Hindlimb muscle (tissue), 1 donor: ENCODE data around the gene SH3TC1. TPM values are rescaled to one million over a fixed set of nuclear protein-coding genes. Genes with fewer than 3 reads are reported as not detected.

Experiments used
- DNase-seq: peaks from one replicate; pipeline ENCODE4 v3.0.0-alpha.2; 2013
- polyA plus RNA-seq: library from polyadenylated mRNA; unstranded; fragments of 120-200 nt; gene quantifications from one replicate; pipeline ENCODE4 v1.2.1, GENCODE V29; 2013; ENCODE audit not compliant: insufficient read length

The SH3TC1 gene
- polyA plus RNA-seq, 1 donor = 12.1 TPM

GRCh38 chr4:8266088-8266487 is 67.0 kb downstream of the SH3TC1 start:
- DNase-seq = no peak

DNA sequence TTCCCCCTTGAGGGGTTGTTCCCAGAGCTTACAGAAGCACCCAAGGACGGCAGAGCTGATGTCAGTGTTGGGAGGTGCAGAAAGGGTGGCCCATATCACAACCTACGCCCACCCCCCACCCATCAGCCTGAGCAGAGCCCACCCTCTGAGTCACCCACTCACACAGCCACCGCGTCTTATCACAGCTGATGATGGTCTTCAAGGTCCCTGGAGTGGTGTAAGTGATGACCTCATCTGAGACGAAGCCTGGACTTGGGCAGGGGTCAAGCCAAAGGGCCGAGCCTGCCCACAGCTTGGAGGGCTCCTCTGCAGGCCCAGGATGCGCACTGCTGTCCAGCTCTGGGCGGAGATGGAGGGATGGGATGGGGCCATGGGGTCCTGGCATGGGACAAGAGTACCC is 67.4 kb downstream of the SH3TC1 start:
- no peak for DNase-seq

DNA sequence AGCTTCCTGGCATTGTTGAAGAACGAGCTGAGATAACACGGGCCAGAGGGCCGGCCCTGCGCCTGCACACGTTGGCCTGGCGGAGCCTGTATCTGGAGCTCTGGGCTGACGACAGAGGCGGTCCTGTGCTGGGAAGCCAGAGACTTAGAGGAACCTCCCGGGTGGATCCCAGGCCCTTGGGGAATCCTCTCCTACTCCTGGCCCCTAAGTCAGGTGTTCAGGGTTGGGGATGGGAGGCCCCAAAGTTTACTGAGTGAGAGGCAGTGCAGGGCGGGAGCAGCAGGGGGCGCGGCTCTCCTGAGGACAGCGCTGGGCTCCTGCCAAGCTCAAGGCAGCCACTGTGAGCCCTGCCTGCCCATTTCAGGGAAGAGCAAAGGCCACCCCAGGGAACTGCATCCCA is 68.0 kb downstream of the SH3TC1 start:
- no peak for DNase-seq

- no peak for DNase-seq
Measured at GRCh38 chr4:8268211-8268610, 69.1 kb downstream of the SH3TC1 start.

DNA sequence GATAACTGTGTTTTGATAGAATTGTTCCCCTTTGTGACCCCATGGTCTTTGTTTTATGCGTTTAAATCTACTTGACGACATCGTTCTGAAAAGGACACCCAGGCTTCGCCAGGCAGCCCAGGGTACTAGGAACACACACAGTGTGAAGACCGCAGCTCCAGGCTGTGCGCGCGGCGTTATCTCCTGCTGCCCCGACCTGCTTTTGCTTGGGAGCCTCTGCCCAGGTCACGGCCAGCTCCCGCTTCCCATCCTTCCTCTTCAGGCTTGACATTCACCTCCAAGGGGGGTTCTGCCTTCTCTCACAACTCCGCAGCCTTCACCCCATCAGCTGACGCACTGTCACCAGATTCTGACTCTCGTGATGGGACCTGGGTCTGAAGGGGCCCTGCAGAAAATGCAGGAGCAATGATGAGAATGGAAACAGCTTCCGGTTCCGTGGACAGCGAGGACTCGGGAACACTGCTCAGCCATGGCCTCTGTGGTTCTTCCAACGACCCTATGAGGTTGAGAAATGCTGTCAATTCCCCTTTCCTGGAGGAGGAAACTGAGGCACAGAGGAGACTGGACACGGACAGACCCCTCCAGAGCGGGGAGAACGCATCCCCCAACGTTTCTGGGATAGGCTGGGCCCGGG is 69.9 kb downstream of the SH3TC1 start:
- DNase-seq = no peak

DNA sequence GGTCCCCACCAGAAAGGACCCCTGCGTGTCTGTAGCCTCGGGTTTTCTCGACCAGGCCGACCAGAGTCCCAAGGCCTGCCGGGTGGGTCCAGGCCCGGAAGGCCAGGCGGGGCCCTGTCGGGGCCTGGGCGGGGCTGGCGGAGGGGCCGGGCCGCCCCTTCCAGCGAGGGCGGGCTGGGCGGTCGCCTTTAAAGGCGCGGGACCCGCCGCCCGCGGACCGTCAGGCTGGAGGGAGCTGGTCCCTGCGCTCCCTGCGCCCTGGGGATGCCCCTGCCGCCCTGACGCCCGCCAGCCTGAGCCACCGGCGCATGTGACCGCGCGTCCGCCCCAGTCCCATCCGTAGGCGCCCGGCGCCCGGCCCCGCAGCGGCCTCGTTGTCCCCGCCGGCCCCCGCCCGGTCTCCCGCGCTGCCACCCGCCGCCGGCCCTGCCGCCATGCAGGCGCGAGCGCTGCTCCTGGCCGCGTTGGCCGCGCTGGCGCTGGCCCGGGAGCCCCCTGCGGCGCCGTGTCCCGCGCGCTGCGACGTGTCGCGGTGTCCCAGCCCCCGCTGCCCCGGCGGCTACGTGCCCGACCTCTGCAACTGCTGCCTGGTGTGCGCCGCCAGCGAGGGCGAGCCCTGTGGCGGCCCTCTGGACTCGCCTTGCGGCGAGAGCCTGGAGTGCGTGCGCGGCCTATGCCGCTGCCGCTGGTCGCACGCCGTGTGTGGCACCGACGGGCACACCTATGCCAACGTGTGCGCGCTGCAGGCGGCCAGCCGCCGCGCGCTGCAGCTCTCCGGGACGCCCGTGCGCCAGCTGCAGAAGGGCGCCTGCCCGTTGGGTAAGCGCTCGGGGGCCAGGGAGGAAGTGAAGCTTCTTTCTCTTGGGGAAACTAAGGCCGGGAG is 70.7 kb downstream of the SH3TC1 start, which contains the start of gene HTRA3:
TSS of gene HTRA3 (plus strand) at position 220 of the 883 bp plus-strand sequence. CDS start at position 435, 215 bp downstream.
- peak; percentile 76 for DNase-seq

- DNase-seq = no peak
Measured at GRCh38 chr4:8270418-8270771, 71.3 kb downstream of the SH3TC1 start.

DNA sequence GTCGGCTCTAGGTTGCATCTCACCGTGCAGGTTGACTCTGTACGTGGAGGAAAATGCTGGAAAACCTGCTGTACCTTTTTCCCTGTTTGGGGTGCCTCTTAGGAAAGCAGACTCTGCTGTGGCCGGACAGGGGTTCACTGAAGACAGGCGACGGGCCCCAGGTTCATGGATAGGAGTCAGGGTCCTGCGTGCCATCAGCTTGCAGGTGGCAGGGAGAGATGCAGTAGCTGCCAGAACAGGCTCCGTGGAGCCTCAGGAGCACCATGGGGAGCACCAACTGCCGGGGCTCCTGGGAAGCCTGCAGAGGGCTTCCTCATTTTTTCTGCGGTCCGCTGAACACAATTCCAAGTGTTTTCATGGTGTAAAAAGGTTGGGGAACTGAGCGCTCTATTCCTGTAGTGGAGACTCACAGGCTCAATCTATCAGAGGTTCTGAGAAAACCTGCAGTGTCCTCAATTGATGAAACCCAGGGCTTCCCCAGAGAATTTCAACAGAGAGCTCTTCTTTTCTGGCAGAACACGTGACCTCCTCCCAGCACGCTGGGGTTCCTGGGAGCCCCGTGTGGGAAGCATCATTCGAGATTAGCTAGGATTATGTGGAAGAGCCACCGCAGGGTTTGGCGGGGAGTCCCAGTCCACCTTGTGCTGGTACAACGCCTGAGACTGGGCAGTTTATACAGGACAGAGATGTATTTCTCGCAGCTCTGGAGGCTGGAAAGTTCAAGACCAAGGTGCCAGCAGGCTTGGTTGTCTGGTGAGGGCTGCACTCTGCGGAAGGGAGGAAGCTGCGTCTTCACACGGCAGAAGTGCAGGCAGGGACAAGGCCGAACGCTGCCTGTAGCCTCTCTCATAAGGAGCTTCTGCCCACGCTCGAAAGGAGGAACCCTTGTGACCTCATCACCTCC is 72.1 kb downstream of the SH3TC1 start:
- DNase-seq = no peak

DNA sequence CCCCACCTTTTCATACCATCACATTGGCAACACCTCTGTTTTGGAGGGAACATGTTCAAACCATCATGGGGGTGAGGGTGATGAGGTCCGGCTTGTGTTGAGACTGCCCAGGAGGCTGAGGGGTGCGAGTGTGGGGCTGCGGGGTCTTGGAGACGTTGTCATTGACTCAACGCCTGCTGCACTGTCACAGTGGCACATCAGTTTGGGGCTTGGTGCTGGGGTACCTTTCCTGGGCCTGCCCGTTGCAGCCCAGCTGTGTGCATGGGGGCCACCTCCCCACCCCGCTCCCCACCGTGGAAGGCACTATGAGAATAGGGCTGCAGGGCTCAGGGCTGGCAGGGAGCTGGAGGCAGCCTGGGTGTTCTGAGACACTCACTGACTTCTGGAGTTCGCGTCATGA is 72.7 kb downstream of the SH3TC1 start:
- no peak for DNase-seq

GRCh38 chr4:8272472-8273428 is 73.7 kb downstream of the SH3TC1 start:
- no peak for DNase-seq

DNA sequence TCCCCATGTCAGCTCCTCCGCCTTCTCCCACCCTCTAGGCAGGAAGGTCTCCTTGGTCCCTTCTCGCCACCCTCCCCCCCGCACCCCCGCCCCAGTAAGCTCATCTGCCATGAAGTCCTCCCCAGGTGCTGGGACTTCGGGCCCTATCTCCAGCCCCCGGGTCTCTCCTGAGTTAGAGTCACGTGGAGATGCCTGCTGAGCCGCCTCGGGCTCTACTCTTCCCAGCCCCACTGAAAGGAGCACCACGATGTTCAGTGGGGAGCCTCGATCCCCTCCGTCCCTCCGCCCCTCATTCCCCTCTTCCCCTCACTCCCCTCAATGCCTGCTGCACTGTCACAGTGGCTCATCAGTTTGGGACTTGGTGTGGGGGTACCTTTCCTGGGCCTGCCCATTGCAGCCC is 74.4 kb downstream of the SH3TC1 start:
- DNase-seq = no peak

DNA sequence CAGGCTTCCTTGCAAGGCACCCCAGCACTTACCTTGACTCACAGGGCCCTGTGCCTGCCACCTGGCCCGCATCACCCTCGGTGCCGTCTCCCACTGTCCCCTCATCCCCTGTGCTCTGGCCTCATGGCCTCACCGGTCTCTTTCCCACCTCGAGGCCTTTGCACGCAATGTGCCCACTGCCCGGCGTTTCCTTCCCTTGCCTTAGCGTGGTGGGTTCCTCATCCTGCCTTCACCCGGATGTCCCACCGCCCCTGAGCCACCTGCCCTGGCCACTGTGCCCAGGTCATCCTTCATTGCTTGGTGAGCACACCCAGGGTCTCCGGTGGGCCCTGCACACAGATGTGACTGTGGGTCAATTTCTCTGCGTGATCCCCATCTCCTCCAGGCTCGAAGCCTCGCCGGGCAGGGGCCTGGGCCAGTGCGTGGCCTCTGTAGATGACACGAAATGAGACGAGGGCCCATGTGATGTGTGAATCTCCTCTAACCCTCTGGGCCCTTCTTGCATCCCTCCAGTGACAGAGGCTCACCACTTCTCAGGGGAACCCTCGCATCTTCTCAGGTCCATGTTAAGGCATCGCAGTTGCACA is 75.1 kb downstream of the SH3TC1 start:
- no peak for DNase-seq

DNA sequence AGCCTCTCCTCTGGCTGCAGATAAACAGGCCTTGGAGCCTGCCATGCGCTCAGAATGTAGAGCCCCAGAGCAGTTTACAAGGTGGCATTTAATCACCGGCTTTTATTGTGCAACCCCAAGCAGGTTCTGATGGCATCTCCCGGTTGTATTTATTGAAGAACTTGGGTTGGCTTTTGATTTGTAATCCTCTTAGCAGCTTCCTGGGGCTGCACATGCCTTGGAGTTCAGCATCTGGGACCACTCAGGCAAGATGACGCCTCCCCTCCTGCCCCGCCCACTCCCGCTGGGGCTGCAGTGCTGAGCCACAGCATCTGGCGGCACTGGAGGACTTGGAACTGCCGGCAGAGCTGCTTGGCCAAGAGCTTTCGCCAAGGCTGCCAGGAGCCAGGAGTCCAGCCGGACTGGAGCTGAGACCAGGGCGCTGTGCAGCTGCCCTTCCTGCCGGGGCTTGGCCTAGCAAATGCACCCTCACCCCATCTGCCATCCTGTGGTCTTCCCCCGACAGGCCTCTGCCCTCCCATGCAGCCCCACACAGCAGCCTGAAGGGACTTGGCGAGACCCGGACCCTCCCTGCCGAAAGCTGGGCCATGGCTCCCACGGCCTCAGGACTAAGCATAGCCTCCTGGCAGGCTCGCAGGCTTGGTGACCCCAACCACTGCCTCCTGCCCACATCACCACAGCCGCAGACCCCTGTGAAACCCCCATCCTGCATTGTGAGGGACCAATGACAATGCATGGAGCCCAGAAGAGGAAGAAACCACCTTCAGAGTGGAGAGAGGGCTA is 75.9 kb downstream of the SH3TC1 start:
- DNase-seq = peak; percentile 91

- no peak for DNase-seq
Measured at GRCh38 chr4:8275548-8275910, 76.4 kb downstream of the SH3TC1 start.

DNA sequence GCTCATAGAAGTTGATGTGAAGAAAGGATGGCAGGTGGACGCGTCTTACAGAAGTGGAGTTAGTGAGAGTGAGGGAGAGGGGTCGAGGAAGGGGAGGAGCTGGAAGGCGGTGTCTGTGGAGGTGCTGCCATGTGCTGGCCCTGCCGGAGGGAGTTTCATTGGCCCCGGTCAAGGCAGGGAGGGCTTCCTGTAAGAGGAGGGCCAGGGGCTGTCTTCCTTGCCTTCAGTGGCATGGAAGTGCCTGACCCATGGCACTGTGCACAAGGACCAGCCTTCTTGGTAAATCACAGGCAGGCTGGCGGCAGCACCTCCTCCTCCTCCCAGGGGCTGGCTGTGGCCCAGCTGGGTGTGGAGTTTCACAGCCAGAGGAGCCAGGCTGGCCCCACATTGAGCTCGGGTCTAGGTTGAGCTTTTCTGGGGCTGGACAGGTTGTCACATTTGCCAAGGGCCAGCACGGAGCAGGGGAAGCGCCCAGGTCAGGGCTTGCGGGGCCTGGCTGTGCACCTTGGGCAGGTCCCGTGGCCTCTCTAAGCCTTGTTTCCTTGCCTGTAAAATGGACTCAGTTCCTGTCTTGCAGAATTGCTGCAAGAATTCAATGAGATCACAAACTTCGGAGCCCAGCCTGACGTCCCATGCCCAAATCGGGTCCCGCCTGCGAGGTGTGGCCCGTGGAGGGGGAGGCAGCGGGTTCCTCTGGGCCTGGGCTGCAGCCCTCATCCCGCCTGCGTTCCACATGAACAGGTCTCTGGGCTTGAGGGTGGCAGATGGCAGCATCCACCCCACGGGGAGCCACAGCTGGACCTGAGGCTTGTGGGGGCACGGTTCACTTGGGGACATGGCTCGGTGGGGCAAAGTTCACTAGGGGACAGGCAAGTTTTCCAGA is 77.5 kb downstream of the SH3TC1 start:
- no peak for DNase-seq

DNA sequence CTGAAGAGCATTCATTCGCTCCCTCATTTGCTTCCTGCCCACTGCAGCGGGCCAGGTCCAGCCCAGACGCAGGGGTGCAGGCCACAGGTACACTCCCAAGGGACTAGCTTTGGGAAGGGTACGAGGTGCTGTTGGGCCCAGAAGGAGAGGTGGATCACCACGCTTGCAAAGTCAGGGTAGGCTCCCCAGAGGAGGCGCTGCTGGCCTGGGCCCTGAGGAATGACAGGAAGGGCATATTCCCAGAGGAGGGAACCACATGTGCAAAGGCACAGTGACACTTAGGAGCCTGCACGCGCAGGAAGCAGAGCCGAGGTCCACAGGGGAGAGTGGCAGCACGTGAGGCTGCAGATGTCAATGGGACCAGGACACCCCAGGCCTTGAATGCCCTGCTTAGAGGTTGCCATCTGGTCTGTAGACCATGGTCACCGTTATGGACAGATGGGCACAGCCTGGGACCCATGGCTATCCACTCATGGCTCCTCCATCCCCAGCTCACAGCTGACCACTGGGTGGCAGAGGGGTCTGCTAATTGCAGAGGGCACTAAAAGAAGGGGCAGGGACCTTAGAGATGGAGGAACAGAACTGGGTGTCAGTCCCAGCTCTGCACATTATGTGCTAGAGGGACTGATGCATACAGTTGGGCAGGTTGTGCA is 78.4 kb downstream of the SH3TC1 start:
- DNase-seq = no peak

GRCh38 chr4:8278009-8278395 is 78.9 kb downstream of the SH3TC1 start:
- DNase-seq = no peak

DNA sequence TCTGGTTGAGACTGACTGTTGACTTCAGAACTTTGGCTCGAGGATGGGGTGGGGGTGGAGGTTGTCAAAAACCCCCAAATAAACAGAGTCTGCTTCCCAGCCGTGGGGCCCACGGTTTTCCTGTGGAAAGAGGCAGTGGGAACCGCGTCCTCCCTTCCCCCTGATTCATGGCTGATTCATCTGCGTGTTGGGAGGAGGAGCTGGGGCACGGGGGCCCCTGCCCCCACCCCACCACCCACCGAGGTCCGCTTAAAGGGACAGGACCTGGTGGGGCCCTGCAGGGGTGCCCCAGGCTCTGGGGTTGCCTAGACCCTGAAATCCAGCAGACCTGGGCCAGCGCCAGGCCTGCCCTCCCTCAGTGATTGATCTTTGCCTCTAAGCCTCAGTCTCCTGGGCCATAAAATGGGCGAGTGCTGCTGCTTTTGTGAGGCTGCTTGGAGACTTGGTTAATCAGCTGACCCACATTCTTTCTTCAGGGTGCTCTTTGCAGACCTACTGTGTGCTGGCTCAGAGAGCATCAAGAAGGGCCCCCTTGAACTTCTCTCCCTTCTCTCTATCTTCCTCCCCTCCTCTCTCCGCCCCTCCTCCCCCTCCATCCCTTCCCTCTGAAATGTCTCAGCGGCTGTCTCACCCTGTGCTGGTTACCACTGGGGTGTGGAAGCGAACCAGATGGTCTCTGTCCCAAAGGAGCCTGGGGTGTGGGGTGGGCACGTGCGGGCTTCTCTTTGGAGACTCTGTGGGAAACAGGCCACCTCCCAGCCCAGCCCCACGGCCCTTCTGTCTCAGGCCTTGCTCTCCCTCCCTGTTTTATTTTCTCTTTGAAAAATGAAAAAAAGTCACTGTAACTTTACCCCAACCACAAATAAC is 79.6 kb downstream of the SH3TC1 start:
- peak; percentile 79 for DNase-seq
